NCI-H1930 (cell line): Measurements from ENCODE around the gene WDR88.
"Not testable (repeated sequence)": the region's sequence is repeated elsewhere in the genome, so short reads cannot be mapped to it uniquely, and the experiment has no call there.

Source experiments
- DNase-seq, 2 experiments: peaks; one replicate each; lab custom pipeline; 2025; lab: John Stamatoyannopoulos, UW

Gene WDR88, protein sequence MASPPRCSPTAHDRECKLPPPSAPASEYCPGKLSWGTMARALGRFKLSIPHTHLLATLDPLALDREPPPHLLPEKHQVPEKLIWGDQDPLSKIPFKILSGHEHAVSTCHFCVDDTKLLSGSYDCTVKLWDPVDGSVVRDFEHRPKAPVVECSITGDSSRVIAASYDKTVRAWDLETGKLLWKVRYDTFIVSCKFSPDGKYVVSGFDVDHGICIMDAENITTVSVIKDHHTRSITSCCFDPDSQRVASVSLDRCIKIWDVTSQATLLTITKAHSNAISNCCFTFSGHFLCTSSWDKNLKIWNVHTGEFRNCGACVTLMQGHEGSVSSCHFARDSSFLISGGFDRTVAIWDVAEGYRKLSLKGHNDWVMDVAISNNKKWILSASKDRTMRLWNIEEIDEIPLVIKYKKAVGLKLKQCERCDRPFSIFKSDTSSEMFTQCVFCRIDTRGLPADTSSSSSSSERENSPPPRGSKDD

DNA sequence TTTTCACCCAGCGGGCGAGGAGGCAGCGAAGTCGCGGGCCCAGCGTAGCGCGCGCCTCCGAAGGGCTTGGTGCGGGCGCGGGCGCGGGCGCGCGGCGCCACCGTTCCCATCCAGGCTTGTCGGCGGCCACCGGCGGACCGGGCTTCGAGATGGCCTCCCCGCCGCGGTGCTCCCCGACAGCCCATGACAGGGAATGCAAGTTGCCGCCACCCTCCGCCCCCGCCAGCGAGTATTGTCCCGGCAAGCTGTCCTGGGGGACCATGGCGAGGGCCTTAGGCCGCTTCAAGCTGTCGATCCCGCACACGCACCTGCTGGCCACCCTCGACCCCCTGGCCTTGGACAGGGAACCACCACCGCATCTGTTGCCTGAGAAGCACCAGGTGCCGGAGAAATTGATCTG, at the start of gene WDR88:
Gene WDR88 (plus strand): TSS at position 94 of the 400 bp plus-strand sequence. CDS start 56 bp downstream, at position 150.
- DNase-seq, result no peak

DNA sequence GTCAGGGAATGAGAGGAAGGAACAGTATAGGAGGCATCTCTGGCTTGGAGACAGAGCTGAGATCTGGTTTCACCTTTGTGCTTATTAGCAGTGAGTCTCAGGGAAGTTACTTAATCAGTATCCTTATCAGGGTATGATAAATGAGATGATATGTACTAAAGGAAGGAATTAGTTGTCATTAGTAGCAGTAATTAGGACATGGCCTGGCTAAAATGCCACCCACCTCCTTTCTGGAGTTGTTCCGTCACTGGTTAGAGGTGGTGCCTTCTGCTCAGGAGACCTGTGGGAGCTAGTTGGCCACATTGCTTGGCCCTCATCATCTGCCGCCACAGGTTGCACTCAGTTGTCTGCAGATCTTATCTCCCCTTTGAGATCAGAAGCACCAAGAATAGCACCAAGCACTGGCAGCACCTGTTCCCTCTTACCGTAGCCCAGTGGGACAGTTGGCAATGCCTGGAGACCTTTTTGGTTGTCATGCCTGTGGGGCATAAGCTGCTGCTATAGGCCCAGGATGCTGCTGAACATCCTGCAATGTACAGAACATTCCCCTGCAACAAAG, 46.3 kb upstream of the WDR88 start:
- DNase-seq, result no peak

DNA sequence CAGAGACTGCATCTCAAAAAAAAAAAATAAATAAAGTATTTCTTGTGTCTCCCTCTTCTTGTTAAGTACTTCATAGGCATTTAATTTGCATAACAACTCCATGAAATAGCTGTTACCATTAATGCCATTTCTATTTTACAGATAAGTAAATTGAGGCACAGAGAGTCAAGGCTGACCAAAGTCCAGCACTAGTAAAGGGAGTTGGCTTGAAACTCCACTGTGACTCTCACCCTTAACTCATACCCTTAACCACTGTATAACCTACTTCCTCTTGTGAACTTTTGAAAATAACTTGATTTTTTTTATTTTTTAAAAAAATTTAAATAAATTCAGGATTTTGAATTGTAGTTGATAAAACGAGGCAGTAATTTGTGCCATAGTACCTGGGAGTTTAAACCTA, 45.0 kb upstream of the WDR88 start:
- DNase-seq, result no peak

DNA sequence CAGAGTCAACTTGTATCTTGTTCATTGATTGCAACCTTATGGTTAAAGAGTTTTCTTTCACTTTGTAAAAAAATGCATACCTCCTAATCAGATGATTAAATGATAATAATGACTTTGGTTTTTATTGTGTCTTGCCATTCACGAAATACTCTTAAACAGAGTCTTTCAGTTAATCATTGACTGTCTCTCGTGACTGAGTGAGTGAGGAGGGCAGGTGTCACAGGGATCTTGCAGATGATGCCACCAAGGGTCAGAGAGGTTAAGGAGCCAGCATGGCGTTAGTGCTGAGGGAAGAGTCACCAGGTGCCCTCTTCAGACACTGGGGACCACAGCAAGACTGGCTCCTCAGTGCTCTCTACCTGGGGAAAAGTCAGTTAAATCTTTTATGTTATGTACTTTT, 42.9 kb upstream of the WDR88 start:
- DNase-seq, result no peak

DNA sequence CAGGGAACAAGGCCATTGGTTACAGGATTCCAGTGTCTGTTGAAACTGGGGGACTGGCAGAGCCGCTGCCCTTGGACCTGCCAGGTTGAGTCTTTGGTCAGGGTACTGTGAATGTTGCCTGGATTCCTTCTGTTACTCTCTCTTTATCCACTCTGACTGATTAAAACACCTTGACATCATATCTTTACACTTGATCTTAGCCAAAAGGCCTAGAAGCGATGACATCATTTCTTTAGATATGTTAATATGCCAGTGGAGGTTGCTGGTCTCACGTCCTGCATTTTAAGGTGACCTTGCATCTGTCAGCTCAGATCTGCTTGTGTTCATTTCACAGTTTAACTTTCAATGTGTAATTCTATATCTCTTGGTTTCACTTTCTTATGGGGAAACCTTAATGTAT, 41.7 kb upstream of the WDR88 start:
- DNase-seq, result no peak

DNA sequence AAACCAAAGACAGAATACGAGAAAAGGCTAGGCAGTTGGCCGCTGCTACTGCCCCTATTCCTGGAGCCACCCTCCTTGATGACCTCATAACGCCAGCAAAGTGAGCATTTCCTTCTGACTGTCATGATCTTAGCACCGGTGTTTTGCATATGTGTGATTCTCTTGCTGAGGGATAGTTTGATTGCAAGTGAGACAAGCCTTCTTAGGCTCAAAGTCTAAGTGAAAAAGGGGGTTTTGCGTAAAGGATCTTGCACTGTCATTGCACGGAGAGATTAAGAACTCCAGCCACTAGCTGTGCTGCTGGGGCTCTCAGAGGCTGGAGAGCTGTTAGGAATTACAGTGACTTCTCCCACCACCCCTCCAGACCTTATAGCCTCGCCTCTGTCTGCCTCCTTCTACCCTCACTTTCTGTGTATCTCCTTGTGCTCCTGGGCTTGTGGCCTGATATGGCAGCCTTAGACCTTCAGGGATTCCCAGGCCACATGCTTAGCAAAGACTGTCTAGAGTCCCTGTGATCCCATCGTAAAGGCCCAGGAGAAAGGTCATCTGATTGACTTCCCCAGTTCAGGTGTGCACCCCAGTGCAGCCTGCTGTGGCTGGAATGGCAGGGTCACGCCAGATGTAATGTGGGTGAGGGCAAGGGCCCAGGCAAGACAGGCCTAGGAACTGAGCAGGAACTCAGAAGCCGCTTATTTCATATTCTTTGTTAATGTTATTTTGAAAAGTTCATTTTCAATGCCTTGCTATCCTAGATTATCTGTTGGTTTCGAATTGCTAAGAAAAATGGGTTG, 38.3 kb upstream of the WDR88 start:
- no peak for DNase-seq

DNA sequence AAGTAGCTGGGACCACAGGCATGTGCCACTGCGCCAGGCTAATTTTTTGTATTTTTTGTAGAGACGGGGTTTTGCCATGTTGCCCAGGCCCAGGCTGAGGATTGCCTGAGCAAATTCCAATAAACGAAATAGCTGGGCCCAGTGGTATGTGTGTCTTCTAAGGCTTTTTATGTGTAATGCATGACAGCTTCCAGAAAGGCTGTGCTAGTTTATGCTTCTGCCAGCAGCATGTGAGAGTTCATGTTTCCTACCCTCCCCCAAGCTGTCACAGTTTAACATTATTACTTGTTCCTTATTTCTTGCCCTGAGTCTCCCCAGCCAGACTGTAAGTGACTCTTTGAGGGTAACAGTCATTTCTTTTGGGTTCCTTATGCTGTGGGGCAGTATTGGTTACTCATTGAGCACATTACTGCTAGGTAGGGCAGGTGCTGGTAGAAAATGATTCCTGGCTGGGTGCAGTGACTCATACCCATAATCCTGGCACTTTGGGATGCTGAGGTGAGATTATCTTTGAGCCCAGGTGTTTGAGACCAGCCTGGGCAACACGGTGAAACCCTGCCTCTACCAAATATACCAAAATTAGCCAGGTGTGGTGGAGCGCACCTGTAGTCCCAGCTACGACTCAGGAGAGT, 37.4 kb upstream of the WDR88 start:
- DNase-seq, result no peak

DNA sequence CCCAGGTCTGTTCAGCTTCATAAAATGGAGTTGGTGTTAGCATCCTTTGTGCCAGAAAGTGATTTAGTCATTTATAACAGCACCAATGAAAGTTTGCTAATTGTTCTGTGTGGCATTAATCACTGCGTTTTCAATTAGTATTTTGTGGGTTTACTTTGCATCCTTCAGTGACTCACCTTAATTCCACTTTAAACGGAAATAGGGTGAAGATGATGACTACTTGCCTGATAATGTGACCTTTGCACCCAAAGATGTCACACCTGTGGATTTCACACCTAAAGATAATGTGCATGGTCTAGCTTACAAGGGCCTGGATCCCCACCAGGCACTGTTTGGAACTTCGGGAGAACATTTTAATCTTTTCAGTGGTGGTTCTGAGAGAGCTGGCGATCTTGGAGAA, 35.9 kb upstream of the WDR88 start:
- DNase-seq, result no peak

DNA sequence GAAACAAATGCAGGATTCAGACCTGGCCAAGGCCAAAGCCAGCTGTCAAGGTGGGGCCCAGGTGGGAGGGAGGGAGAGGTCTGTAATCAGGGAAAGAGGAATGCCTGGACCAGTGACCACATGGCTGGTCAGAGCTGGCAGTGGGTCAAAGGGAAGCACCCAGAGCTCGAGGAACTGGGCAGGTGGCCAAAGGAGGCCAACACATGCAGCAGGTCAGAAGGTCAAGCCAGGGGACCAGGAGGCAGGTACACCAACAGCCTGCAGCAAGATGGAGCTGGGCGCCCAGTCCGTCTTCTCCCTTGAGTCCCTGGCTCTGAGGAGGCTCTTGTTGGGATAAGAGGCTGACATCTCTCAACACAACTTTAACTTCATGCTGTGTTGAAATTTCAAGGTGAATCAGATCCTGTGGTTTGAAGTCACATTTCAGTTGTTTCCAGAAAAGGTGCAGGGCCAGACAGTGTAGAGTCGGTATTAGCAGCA, 33.8 kb upstream of the WDR88 start:
- no peak for DNase-seq

DNA sequence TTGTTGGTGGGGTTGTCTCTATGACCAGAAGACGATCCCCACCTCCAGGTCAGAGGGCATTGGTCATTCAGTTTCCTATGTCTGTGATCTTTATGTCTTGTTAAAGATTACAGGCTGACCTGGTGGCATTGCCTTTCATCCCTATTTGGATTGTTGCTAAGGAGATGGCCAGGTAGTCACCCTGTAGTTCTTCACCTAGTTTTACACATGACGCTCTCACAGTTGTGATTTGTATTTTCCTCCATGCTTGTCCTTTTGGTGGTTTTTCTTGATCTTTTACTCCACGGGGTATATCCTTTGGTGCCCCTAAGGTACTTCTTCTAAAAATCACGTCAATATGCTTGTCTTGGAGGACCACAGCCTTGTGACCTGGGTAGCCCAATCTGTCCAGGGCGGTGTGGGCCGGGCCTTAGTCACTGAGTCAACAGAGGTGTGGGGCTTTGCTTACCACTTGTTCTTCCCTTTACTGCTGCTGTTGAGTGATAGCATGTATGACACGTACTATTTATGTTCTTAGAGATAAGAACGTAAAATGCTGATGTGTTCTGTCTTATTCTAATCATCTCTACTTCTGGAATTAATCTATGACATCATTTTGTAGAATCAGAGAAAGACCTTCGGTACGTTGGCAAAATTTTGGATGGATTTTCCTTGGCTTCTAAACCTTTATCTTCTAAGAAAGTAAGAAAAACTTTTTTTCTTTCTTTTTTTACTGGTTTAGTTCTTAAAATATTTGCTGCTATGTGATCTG, 30.8 kb upstream of the WDR88 start:
- no peak for DNase-seq

DNA sequence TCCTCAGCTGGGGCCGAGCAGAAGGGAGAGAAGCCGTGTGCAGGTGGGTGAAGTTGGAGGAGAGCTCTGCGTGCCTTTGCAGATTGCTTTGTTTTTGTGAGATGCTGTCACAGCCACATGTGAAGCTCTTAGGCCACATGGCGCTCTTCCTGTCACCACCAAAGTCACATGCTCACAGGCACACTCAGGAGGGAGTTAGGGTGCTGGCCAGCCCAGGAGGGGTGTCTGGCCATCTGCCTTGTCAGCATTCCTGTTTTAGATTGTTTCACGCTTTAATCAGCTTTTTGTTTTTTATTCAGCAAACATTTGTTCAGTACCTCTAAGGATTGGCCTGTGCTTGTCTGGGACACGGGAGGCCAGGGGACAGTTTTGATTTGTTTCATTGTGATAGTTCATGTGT, 29.0 kb upstream of the WDR88 start:
- DNase-seq, result no peak

DNA sequence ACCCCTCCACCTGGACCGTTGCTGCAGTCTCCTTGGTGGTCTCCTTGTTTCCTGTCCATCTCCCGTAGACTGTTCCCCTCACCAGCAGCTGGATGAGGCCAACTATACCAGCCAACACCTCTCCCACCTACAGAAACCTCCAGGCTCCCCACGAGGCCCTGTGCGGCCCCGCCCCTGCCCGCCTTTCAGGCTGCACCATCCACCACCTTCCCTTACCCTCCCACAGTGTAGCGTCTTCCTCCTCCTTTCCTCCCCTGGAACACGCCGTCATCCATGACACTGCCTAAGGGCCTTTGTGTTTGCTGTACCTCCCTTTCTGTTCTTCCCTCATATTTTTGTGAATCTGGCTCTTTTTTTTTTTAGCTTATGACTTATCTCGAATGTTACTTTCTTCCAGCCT, 23.8 kb upstream of the WDR88 start:
- no peak for DNase-seq

DNA sequence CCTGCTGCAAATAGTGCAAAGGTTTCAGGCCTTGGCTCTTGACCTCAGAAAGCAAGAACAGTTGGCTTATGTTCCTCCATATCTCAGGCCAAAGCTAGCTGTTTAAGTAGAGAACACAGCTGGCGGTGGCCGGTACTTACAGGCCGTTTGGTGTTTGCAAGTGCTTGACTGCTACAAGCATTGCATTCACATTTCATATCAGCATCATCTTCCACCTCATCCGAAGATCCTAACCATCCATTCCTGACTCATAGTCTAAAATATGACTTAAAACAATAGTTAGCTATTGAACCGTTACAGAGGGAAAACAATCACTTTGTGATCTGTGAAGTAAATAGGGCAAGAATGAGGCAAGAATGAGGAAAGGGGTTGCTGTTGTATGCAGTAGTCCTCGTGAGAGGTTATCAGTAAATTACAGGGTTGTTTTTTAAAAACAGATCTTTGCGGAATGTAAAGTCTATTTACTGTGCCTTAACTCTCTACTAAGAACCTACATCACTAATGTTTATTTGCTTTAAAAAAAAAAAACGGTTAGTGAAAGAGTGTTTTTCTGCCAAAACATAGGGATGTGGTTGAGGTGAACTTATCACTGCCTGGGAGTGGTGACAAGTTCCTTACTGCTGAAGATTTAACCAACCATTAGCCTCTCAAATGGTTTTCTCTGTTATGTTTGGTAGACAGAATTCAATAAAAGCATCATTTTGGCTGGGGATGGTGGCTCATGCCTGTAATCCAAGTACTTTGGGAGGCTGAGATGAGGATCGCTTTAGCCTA, 21.6 kb upstream of the WDR88 start:
- DNase-seq, result no peak

DNA sequence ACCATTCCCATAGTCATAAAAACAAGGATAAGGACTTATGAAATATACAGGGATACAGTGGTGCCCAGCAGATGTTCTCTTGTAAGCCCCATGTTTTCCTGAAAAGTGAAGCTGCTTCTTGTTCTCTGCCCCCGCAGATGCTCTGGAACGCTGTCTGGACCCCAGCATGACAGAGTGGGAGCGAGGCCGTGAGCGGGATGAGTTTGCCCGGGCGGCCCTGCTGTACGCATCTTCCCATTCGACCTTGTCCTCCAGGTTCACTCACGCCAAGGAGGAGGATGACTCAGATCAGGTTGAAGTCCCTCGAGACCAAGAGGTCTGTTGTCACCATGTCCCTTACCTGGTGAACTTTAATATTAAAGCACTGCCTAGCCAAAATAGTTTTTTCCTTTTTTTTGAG, 20.3 kb upstream of the WDR88 start:
- no peak for DNase-seq

DNA sequence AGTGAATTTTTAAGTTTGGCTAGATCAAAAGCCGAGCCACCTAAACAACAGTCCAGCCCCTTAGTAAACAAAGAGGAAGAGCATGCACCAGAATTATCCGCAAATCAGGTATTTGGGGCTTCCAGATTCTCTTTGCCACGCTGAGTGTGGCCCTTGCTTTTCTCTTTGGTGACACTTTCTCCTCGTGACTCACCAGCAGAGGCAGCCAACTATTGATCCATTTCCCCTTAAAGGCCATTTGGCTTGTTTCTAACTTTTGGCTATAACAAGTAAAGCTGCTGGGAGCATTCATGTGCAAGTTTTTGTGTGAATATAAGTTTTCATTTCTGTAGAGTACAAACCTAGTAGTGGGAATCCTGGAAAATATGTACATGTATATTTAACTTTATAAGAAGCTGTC, 17.6 kb upstream of the WDR88 start:
- DNase-seq, result no peak

DNA sequence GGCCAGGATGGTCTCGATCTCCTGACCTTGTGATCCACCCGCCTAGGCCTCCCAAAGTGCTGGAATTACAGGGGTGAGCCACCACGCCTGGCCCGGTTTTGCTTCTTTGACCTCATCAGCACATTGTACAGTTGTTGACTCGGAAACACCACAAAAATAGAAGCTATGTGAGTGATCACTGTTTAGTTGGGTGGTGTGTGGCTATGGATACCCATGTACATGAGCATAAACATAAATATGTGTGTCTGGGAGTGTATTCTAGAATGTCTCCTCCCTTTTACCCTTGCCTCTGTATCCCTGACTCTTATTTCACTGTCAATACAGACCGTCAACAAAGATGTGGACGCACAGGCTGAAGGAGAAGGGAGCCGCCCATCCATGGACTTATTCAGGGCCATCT, 14.4 kb upstream of the WDR88 start:
- DNase-seq, result no peak

DNA sequence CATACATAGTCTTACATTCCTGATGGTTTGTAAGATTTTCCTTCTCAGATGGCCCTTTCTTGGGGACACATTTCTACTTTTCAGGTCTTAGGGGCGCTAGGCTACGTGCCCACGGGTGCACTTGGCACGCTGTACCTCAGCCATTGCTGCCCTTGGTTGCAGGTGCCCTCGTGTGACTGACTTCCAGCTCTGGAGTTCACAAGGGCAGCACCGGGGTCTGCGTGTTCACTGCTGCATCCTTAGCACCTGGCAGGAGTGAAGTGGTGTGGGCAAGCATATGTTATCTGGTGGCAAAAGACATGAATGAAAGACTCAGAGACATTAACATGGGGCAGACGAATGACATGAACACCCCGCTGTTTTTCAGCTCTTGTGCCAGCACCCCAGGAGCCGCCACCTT, 13.3 kb upstream of the WDR88 start:
- no peak for DNase-seq

DNA sequence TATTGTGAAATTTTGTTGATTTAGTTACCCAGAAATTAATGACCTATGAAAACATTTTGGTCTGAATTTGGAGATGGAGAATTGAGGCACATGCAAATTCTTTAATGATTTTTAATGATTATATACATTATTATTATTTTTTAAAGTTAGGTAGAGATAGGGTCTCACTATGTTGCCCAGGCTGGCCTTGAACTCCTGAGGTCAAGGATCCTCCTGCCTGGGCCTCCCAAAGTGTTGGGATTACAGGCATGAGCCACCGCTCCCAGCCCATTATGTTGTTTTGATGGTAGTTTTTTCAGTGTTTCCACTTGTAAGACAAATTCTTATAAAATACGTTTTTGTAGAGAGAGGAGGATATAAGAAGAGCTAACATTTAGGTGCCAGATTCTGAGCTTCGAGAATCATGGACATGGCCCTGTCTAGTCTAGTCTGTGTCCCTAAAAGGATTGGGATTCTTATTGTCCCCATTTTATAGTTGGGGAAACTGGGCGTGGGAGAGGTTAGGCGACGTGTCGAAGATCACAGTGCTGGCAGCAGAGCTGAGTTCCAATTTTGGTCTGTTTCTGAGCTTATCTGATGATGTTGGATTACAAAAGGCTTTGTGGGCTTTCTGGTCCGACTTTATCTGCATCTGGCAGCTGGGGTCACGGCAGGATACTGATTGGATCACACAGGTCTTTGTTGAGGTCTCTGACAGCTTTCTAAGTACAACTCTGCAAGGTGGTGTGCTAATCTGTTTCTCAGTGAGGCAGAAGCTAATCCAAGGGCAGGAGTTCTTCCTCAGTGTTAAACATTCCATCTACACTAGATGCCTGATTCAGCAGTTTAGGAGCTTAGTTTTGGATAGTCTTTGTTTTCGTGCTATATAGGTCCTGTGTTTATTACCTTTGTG, 7.5 kb upstream of the WDR88 start:
- DNase-seq, result no peak

DNA sequence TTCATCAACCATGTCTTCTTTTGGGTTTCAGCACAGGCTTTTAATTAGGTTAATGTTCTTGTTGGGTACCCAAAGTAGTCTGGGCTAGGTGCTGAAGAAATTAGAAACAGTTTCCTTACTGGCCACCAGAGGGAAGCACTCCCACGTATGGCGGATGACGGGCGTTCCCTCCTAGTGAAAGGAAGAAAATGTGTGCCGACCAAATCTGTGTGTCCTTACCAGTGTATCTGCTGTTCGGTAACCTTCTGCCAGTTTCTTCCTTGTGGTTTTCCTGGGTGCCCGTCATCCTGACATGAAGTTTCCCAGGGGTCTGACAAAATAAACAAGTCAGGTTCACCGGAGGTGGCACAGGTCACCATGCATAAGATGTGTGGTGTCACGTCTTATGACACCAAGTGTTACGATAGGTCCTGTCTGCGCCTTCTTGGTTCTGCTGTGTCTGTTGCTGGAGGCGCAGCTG, 6.0 kb upstream of the WDR88 start:
- DNase-seq, result peak; percentile 13 to 33

DNA sequence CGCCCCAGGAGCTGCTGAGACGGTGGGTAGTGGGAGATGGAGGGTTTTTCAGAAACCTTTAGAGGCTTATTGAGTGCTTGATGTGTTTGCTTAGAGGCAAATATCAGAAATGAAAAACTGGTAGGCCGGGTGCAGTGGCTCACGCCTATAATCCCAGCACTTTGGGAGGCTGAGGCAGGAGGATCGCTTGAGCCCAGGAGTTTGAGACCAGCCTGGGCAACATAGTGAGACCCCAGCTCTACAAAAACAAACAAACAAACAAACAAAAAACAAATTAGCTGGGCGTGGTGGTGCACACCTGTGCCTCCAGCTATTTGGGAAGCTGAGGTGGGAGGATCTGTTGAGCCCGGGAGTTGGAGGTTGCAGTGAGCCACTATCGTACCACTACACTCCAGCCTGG, 5.2 kb upstream of the WDR88 start:
- not testable (repeated sequence) for DNase-seq
